HG03025 (cell line): ENCODE measurements around the gene CTNNA2.

Experiments used
- ATAC-seq: cut with Tn5 transposase; IDR thresholded peaks from one replicate; pipeline ENCODE4 v1.9.1; 2021; ENCODE audit warnings: mild to moderate bottlenecking, moderate library complexity; ENCODE audit not compliant: unreplicated experiment, low FRiP score

Gene CTNNA2

DNA sequence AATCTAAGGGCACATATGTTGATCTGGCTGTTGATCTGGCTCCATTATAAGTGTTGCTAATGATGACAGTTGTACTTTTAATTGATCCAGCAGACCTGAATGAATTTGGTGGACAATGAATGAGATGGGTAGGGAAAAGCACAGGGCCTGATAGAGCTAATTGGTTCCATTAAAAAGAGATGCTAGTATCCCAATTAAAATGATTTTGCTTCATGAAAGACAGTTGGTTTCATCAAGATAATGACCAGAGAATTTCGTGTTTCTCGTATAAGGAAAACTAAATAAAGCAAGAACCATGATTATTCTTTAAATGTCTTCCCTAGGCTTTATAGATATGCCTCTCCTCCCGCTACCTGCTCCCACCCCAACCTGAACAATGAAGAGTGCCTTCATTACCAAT is 900.3 kb downstream of the CTNNA2 start:
- no peak for ATAC-seq

- ATAC-seq = no peak
Measured at GRCh38 chr2:80417737-80418136, 904.9 kb downstream of the CTNNA2 start.

- ATAC-seq = no peak
Measured at GRCh38 chr2:80420530-80421208, 907.8 kb downstream of the CTNNA2 start.

- ATAC-seq = no peak
Measured at GRCh38 chr2:80429251-80429650, 916.4 kb downstream of the CTNNA2 start.

- no peak for ATAC-seq
Measured at GRCh38 chr2:80437959-80438358, 925.1 kb downstream of the CTNNA2 start.

DNA sequence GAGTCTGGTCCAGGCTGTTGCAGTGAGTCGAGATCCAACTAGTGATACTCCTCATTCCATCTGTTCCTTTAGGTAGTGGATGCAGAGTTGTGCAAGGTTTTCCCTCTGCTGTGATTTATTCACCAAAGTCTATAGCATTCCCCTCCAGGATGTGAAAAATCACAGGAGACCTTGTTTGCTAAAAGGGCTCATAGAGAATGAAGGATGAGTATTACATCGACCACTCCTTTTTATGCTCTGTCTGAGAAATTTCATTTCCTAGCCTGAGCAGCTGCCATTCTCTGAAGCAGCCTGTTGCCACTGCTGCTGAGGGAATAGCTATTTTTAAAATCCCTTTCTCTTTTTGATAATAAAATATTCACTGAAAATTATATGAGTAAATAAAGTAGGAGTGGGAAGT is 925.8 kb downstream of the CTNNA2 start:
- ATAC-seq = no peak

- ATAC-seq = no peak
Measured at GRCh38 chr2:80454628-80455027, 941.8 kb downstream of the CTNNA2 start.

- no peak for ATAC-seq
Measured at GRCh38 chr2:80459028-80459427, 946.2 kb downstream of the CTNNA2 start.

GRCh38 chr2:80461505-80462197 is 948.8 kb downstream of the CTNNA2 start:
- ATAC-seq = no peak

DNA sequence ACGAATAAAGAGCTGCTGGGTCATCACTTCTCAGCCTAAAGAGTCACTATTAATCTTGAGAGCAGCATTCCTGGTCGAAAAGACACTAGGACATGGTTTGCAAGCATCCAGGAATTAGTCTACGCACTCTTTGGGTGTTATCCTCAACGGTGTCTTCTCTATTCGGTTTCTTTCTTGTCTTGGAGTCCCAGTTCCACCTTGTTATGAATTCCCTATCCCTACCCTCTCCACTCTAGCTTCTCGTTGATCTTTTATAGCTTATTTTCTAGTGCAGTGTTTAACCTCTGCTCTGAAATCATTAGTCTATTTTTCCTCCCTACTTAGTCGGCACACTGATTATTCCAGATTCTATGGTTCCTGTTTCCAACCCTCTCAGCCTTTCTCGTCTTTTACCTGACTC is 949.8 kb downstream of the CTNNA2 start:
- ATAC-seq = no peak

DNA sequence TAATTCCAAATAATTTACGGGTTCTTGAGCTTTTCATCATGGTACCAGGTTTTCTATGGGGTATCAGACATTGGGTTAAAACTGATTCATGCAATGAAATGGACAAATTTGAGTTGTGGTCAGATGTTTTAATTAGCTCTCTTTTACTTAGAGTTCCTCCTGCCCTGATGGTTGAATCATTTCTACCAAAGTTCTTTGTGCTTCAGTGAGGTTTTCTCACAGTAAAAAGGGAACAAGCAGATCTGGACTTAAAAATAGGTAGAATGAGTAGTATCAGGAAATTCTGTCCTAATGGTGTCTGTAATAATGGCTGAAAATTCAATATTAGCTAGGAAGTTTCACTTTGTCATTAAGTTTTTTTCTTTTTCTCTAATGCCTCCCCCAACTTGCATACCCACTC is 951.4 kb downstream of the CTNNA2 start:
- no peak for ATAC-seq

- ATAC-seq = no peak
Measured at GRCh38 chr2:80467262-80467811, 954.5 kb downstream of the CTNNA2 start.

DNA sequence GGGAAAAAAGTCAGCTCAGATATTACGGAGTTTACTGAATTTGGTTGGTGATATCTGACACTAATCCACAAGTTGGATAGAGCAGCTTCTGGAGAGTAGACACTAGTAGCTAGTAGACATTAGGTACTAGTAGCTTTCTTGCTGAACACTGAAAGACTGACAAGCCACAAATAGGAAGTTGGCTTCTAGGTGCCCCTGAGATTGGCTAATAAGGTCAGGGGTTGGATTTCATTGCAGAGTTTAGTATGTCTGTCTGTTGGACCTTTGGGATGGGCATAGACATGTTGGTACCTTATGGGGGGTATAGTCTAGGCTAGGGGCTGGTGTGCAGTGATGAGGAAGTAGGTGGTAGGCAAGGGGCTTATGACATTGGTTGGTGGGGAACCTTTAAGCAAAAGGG is 956.6 kb downstream of the CTNNA2 start:
- ATAC-seq = no peak

GRCh38 chr2:80473069-80473468 is 960.2 kb downstream of the CTNNA2 start:
- ATAC-seq = no peak

GRCh38 chr2:80473796-80474195 is 960.9 kb downstream of the CTNNA2 start:
- ATAC-seq = no peak

DNA sequence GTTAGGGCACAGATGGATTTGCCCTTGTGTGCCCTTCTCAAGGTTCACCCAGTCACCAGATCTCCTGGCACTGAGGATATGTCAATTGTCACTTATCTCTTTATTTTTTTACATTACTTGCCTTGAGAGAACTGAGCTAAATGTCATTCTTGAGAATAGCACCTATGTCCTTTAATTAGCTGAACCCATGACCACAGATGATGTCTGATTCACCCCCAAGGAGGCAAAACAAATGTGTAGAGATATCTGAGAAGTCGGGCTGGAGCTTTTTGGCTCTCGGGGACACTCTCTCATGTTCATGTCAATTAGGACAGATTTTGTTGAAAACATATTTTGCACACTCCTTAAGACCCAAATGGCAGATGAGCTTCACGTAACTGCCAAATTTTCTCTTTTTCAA is 963.1 kb downstream of the CTNNA2 start:
- no peak for ATAC-seq

GRCh38 chr2:80476535-80477117 is 963.8 kb downstream of the CTNNA2 start:
- ATAC-seq = no peak

- ATAC-seq = no peak
Measured at GRCh38 chr2:80482276-80482675, 969.4 kb downstream of the CTNNA2 start.

DNA sequence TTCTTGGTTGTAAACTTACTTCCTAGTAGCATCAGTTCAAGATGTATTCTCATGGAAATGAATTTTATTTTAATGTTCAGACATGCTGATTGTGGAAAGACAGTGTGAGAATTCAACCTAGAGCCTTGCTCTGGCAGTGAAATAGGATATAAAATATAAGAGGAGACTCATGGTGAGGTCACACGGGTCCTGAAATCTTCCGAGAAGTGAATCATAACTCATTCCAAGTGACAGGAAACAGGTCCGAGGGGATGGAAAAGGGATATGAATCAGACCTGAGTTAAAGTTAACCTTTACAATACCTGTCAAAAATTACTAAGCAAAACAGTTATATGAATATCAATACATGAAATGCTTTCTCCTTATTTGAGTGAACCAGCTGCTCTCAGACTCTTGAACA is 976.9 kb downstream of the CTNNA2 start:
- ATAC-seq = no peak

DNA sequence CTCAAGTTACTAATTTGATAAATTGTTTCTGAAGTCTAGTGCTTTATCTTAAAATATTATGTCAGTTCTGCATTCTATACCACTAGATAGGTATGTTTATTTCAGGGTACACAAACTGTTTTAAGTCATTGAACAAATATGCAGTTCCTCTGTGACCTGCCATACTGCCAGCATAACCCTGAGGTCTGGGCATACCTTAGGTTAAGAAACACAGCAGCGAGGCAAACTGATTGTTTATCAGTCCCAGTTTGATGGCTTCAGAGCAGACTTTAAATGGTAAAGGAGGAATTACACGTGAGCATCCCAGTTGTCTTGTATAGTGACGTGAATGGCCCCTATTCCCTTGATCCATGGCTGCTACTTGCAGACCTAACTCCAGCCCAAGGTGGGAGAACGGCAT is 978.1 kb downstream of the CTNNA2 start:
- no peak for ATAC-seq

DNA sequence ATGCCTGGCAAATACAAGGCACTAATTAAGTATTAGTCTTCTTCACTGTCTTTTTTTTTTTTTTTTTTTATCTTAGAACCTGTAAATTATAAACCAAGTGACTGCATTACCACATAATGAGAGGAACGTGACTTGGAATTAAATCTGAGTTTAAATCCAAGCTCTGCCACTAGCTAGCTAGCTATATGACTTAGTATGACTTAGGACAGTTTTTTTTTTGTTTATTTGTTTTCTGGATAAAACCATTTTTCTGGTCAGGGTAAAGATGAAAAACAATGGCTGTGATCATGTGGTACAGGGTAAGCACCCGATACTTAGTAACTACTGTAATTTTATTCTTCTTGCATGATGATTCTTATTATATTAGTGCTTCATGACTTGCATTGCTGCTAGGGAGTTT is 983.5 kb downstream of the CTNNA2 start:
- ATAC-seq = no peak

DNA sequence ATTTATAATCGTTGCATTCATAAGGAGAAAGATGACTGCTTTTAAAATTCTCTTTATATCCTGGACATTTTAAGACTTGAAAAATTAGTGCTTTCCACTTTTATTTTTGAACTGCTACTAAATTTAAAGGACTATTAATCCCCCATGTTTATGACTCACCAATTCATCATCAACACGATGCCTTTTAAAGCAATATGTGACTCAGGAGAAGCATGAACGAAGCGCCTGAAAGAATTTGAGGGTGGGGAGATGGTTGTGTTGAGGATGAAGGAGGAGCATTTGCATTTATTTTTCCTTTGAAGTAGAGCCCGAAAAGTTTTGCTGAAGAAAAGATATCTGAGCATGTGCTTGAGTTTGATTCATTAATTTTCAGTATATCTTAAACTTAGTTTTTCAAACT is 983.9 kb downstream of the CTNNA2 start:
- no peak for ATAC-seq
